IPS-18c (cell line): ENCODE measurements around the gene CLPTM1L.
"Not testable (repeated sequence)": the region's sequence is repeated elsewhere in the genome, so short reads cannot be mapped to it uniquely, and the experiment has no call there.

Source experiments
- H3K4me3 ChIP-seq: 2 replicates; pipeline ENCODE4 v1.7.0; 2013; ENCODE audit warnings: low read depth, mild to moderate bottlenecking, low read length, moderate library complexity; ENCODE audit not compliant: insufficient read depth
- H3K9me3 ChIP-seq: one replicate; pipeline ENCODE4 v1.6.1; 2013; ENCODE audit warnings: mild to moderate bottlenecking, low read length, moderate library complexity; ENCODE audit not compliant: control insufficient read depth, insufficient read depth

Gene CLPTM1L

DNA sequence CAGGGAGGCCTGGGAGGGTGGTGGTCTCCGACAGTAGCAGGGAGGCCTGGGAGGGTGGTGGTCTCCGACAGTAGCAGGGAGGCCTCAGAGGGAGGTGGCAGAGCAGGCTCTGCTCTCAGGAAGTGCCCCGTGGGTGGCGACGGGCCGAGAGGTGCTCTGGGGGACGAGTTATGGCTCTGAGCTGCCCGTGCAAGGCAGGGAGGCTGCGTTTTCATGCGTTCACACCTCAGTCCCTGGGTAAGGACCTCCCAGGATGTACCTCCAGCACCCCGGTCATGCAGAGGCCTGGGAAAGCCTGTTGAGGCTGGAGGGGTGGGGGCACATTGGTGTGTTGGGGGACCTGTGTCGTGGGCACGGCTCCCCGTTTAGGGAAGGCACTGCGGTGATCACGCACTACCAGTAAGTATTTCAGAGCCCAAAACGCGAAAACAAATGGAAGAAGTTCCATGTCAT is 37.4 kb upstream of the CLPTM1L start:
- H3K4me3 ChIP-seq: no peak overlapping the region
- H3K9me3 ChIP-seq: no peaks in the 10 kb centered on the region

DNA sequence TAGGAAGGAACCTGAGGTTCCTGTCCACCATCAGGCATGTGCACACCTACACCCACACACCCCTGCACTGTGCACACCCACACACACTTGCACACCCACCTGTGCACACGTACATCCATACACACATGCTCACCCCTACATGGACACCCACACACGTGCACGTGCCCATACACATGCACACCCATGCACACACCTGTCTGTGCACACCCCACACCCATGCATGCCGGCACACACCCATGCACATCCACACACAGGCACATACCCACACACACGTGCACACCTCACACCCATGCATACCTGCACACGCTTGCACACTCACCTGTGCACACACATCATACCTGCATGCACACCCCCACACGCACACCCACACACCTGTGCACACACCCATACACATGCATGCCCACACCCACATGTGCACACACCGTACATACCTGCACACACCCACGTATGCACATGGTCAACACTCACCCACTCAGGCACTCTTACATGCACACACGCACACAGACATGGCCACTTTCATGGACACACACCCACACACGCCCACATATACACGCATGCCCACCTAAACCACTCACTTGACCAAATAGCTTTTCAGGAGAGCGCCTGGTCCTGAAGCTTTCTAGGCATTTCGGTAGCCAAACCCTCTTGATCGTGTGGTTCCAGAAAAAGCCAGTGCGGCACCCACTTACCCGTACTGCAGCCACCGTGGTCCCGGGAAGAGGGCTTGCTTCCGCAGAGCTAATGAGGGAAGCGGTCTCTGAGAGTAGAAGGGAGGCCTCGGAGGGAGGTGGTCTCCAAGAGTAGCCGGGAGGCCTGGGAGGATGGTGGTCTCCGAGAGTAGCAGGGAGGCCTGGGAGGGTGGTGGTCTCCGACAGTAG is 36.7 kb upstream of the CLPTM1L start:
- no peak overlapping the region for H3K4me3 ChIP-seq
- no peaks in the 10 kb centered on the region for H3K9me3 ChIP-seq

DNA sequence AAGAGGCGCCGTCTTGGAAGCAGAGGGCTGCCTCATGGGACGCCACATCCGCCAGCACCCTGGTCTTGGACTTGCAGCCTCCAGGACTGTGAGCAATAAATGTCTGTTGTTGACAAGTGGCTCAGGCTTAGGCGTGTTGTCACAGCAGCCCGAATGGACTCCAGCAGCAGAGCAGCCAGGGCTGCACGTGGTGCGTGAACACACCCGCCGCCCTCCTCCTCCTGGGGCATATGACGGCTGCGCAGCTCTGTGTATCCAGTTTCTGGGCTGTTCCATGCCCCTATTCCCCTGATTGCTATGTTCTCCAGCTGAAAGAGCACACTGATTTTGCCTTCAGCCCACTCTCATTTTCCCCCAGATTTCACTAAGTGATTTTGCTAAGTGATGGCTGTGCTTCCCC is 36.0 kb upstream of the CLPTM1L start:
- H3K4me3 ChIP-seq: no peak overlapping the region

DNA sequence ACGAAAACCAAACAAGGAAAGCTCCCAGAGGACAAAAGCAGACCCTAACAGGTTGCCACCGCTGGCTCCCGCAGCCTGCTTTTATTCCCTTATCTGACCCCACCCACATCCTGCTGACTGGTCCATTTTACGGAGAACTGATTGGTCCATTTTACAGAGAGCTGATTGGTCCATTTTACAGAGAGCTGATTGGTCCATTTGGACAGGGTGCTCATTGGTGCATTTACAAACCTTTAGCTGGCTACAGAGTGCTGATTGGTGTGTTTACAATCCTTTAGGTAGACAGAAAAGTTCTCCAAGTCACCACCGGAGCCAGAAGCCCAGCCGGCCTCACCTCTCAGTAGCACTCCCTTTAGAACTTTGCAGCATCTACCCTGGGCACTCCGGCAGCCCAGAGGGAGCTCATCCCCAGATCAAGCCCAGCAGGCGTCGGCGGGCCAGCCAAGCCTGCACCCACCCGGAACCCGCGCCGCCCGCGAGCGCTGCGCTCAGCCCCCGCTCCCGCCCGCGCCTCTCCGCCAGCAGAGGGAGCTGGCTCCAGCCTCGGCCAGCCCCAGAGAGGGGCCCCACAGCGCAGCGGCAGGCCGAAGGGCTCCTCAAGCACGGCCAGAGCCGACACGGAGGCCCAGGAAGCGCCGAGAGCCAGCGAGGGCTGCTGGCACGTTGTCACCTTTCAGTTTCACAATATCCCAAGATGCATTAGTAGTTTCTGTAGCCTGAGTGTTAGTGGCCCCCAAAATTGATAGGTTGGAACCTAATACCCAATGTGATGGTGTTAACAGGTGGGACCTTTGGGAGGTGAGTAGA is 35.3 kb upstream of the CLPTM1L start:
- no peak overlapping the region for H3K4me3 ChIP-seq
- no peaks in the 10 kb centered on the region for H3K9me3 ChIP-seq

More for the DNA sequence above, 36.0 kb upstream of the CLPTM1L start:
- H3K9me3 ChIP-seq: no peaks in the 10 kb centered on the region

DNA sequence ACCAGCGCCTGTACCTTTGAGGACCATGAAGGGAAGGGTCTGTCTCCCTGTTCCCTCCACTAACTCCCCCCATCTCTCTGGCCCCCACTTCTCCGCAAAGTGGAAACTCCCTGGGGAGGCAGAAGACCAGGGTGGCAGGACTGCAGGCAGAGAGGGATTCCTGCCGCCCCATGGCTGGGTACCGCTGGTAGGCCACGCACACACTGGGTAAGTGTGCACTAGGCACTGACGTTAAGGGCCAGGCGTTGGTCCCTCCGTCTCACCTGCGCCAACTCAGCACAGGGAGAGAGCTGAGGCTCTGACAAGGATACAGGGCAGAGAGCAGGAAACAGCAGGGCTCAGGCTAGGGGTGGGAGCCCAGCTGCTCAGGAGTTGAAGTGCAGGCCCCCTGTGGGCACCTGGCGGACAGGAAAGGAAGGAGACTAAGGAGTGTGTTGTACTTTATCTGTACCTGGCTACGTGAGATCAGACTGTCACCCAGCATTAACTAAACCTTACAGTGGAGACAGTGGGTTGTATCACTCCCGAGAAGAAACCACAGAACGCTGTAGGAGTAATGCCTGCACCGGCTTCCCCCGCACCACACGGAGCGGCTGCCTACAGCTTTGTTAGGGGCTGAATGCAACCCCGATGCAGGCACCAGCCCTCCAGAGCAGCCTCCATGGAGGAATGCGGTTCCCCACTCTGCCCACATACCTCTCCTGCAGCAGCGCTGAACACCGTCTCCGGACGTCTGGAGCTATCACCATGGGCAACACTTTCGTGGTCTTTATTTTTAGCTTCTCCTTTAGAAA is 34.2 kb upstream of the CLPTM1L start:
- no peaks in the 10 kb centered on the region for H3K9me3 ChIP-seq
- no peak overlapping the region for H3K4me3 ChIP-seq

DNA sequence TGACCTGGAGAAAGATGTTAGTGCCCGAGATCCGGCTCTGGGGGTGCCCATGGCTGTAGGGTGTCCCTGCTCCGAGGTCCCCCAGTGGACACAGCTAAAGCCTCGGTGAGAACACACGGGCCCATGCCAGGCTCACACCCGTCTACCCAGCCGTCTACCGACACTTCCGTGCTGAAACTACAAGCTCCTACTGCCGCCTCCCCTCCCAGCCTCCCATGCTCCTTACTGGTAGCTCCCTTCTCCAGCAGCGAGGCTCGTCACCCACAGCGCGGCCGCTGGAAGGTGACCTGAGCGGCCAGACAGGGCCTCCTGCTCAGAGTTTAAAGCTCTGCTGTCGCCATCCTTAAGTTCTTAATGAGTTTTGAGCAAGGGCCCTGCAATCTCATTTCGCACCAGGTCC is 33.2 kb upstream of the CLPTM1L start:
- no peak overlapping the region for H3K4me3 ChIP-seq
- no peaks in the 10 kb centered on the region for H3K9me3 ChIP-seq

DNA sequence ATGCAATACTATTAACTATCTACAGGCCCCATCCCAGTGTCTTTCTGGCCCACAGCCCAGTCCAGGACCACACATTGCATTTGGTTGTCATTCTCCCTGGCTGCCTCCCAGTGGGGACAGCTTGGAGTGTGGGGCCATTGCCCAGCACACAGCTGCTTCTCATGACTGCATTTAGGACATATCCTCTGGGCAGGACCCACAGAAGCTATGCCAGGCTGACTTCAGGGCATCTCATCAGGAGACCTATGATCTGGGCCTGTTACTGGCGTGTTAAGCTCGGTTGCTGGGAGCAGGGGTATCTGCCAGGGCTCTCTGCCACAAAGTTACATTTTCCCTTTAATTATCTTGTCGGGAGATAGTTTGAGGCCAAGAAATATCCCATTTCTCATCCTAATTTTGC is 32.1 kb upstream of the CLPTM1L start:
- no peak overlapping the region for H3K4me3 ChIP-seq
- H3K9me3 ChIP-seq: no peaks in the 10 kb centered on the region

DNA sequence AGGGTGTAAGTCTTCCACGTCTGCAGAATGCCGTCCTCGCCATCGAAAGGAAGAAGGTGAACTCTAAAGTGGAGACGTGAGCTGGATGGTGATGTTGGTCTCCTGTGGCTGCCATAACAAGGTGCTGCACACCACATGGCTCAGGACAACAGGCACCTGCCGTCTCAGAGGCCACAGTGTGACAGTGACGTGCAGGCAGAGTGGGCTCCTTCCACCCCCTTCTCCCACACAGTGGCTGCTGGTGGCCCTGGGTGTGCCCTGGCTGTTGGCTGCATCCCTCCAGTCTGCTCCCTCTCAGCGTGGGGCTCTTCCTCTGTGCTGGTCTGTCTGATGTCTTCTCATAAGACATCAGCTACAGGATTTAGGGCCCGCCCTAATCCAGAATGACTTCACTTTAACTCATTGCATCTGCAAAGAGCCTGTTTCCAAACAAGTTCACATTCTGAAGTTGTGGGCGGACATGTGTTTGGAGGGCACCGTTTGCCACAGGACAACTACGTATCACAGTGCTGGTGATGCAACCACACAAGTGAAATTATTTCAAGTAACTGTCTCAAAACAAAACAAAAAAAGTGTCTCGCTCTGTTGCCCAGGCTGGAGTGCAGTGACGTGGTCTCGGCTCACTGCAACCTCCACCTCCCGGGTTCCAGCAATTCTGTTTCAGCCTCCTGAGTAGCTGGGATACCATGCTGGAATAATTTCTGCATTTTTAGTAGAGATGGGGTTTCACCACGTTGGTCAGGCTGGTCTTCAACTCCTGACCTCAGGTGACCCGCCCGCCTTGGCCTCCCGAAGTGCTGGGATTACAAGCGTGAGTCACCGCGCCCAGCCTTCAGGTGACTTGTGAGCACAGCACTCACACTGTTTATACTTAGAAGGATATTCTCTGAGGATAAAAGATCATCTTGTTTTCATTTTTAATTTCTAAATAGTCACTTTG is 31.2 kb upstream of the CLPTM1L start:
- Histone ChIP-seq H3K4me3 (no peak overlapping the region), H3K9me3 (no peaks in the 10 kb centered on the region)

DNA sequence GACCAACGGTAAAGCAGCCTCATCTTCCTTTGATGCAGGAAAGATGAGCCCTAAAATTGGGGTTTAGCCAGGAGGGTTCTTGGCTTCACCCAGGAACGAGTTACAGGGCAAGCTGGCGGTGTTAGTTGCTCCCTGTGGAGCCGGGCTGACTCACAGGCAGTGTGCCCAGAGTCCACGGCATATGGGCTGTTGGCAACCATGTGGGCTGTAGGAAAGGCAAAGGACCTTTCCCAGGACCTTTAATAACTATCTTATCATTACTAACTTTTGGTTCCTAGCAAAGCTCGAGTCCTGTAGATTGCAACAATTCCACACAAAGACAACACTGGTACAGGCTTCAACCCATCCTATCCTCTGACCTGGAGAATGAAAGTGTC is 29.8 kb upstream of the CLPTM1L start:
- H3K9me3 ChIP-seq: no peaks in the 10 kb centered on the region
- no peak overlapping the region for H3K4me3 ChIP-seq

DNA sequence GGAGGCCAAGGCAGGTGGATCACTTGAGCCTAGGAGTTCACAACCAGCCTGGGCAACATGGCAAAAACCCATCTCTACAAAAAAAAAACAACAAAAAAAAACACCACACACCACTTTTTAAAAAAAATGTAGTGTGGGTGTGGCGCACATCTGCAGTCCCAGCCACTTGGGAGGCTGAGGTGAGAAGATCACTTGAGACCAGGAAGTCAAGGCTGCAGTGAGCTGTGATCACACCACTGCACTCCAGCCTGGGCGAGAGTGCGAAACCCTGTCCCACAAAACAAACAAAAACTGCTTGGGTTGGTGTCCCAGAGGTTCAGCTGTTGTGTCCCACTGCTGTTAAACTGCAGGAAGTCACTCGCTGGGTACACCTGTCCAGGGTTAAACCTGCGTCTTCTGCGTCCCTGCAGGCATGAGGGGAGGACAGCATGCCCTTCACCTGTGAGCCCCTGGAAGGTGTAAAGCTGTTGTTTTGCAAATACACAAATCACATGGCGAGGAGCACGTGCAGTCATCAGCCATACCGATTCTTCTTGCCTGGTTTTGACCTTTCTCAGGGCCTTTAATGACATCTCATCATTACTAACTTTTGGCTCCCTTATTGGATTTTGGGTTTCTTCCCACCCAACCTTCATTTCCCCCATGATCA is 29.3 kb upstream of the CLPTM1L start:
- H3K4me3 ChIP-seq: no peak overlapping the region
- no peaks in the 10 kb centered on the region for H3K9me3 ChIP-seq

DNA sequence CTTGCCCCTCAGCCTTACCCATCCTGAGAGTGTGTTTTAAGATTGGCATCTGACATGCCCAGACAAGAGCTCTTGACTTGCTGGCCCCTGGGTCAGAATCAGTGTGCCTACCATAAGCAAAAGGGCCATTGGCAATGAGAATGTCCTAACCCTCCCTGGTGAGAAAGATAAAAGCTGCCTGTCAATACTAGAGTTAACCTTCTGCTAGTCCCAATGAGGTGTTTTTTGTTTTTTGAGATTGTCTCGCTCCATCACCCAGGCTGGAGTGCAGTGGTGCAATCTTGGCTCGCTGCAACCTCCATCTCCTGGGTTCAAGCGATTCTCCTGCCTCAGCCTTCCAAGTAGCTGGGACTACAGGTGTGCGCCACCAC is 27.1 kb upstream of the CLPTM1L start:
- not testable (repeated sequence) for H3K4me3 ChIP-seq, H3K9me3 ChIP-seq

DNA sequence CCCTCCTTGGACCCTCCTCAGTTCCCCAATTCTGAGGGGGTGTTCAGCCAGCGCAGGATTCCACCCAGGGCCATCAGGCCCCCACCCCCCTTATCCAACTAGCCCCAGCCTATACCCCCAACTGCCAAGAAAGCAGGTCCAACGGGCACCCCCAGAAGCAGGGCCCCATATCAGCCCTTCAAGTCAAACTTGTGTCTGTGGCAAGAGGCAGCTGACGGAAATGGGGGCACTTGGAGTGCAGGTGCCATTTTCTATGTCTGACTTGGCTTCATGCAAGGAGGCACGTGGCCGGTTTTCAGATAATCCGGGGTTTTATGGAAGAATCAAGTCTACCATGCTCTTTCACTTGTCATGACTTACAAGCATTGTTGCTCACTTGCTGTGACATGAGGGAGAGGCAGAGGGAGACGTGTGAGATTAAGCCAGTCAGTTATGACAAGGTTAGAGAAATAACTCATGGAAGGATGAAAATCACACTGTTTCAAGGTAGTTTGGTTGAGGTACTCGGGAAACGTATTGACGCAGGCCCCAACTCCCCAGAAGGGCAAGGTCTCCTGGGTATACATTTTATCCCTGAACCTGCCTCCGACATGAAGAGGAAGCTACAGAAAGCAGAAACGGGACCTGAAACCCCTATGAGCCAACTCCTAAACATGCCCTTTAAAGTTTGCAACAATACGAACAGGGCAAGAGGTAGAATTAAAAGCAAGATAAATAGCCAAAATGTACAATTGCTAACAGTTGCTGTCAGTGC is 26.5 kb upstream of the CLPTM1L start:
- Histone ChIP-seq H3K4me3 (no peak overlapping the region), H3K9me3 (no peaks in the 10 kb centered on the region)

DNA sequence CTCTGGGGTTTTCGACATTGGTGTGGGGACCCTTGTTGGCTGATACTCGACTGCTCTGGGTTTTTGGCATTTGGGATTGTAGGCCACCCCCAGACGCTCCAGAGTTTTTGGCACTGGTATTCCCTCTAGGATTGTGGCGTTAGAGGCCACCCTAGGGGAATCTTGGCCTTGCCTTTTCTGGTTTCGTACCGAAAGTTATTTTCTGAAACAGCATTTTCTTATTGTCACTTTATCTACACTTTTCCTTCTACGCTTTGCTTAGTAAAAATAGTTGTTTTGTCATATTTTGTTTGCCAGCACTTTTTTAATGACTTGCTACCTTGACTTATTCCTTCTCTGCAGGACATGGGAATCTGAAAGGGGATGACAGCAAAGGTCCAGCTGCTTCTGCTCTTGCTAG is 25.1 kb upstream of the CLPTM1L start:
- Histone ChIP-seq H3K9me3 (no peaks in the 10 kb centered on the region), H3K4me3 (no peak overlapping the region)

DNA sequence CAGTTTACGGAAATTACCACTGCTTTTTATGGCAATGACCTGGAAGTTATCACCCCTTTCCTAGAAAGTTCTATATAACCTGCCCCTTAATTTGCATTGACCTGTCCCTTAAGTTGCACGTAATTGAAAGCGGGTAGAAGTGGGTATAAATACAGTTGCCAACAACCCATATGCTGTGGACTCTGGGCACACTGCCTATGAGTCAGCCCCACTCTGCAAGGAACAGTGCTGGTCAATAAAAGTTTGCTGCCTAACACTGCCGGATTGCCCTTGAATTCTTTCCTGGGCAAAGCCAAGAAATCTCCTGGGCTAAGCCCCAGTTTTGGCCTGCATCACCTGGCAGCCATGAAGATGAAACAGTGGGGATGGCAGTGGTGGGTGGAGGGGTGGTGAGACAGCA is 23.9 kb upstream of the CLPTM1L start:
- Histone ChIP-seq H3K9me3 (no peaks in the 10 kb centered on the region), H3K4me3 (no peak overlapping the region)

DNA sequence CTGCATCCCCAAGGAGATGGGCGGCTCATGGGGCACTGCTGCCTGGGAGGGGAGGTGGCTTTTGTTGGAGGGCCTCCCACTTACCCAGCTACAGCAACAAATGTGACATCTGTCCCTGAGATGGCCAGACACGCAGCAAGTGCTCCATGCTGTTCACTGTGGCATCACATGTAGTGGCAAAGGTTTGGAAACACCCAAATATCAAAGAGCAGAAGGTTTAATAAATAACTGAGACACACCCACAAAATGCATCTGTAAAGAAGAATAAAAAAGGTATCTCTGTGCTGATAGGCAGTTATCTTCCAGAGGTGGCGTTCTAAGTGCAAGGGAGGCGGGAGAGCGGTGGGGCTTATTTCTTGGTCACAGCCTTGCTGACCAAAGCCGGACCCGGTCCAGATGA is 23.3 kb upstream of the CLPTM1L start:
- no peaks in the 10 kb centered on the region for H3K9me3 ChIP-seq

DNA sequence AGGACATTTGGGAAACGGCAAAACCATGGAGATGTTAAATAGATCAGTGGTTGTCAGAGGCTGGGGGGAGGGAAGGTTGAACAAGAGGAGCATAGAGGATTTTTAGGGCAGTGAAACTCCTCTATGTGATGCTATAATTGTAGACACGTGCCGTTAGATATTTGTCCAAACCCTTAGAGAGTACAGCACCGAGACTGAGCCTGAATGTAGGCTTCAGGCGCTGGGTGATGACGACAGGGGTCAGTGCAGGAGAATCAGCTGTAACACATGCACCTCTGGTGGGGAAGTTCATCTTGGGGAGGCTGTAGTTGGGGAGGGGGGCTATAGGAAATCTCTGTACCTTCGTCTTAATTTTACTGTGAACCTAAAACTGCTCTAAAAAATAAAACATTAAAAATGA is 22.2 kb upstream of the CLPTM1L start:
- H3K4me3 ChIP-seq: no peak overlapping the region
- H3K9me3 ChIP-seq: no peaks in the 10 kb centered on the region

More for the DNA sequence above, 23.3 kb upstream of the CLPTM1L start:
- no peak overlapping the region for H3K4me3 ChIP-seq
